ENCODE measurements around the gene ARHGAP42.

- TF ChIP-seq CTCF (IDR thresholded peaks at IDR 0.05; ENCODE audit: insufficient read depth, low read length, poor library complexity, severe bottlenecking), result no peak
- TF ChIP-seq EZH2phosphoT487 (conservative IDR thresholded peaks at IDR 0.05; ENCODE audit: low read length), result no peak
These were observed 16.9 kb downstream of the ARHGAP42 start for GRCh38 chr11:100703801-100704575.

Data from SU-DHL-6 (cell line).